Pulmonary artery endothelial cell (primary cell): ENCODE results near the gene APMAP. TPM values are rescaled to one million over a fixed set of nuclear protein-coding genes. Genes with fewer than 3 reads are reported as not detected.

Experiments used
- total RNA-seq: library from RNA; depleted of rRNA; stranded (reverse); fragments of >200 nt; gene quantifications from 2 replicates; pipeline ENCODE4 v1.2.3, GENCODE V29; 2014

The APMAP gene
- total RNA-seq, 1 donor from 2014 or later = 134 TPM

Other genes starting within 250 kb of the APMAP start
- gene CST7, start 43.5 kb downstream of the APMAP start, total RNA-seq = not detected in 2 replicates
- 5.9 and 22.0 TPM in 2 replicates for gene ACSS1, start 65.4 kb upstream of the APMAP start, total RNA-seq
- not detected in 2 replicates for gene VSX1, start 89.4 kb upstream of the APMAP start, total RNA-seq
- 56.3 and 68.0 TPM in 2 replicates for gene ENTPD6, start 203.0 kb upstream of the APMAP start, total RNA-seq